ENCODE results near the gene NEK1. TPM values are rescaled to one million over a fixed set of nuclear protein-coding genes. Genes with fewer than 3 reads are reported as not detected.

NEK1 gene
- total and polyA plus RNA-seq, 2 of the 8 experiments (the other 6 are each of a cell fraction or from before 2014, with no cell fraction given), result 3.9 to 11.7 TPM

DNA sequence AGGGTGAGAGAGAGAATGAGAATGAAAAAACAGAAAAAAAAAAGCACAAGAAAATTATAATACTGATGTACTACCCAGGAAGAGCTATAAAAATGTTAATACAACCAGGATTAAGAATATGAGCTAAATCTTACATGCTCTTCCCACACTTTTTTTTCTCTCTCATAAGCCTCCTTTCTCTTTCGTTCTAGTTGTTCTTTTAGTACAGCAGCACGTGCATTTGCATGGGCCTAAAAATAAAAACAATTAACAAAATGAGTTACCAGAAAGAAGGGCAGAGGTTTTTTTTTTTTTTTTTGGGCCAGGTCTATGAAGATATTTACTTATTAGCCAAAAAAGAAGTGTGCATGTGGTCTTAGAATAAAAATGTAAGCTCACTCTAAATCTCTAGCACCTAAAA is 105.5 kb downstream of the NEK1 start:
- H3K23ac ChIP-seq (ENCODE audit: insufficient read length), result no peak overlapping the region
- no peak overlapping the region for H3K4me3 ChIP-seq (ENCODE audit: extremely low read depth in 1 of 4, insufficient read depth in 2 of 4, low read depth in 3 of 4, low read length in 4 of 4)
- 88% methylated on average over 2 of the region's 2 CpGs; no CpG with 5 or more reads in 1 of the 2 experiments for WGBS, 2 experiments (ENCODE audit: extremely low coverage in 1 of 2, insufficient coverage in 1 of 2, insufficient read length in 1 of 2, insufficient replicate concordance in 2 of 2, low coverage in 1 of 2, low lambda C conversion rate in 2 of 2, missing lambda C conversion rate in 1 of 2)
- no peak overlapping the region for H2BK5ac ChIP-seq (ENCODE audit: low read depth, low read length)
- no peak overlapping the region for H3K27ac ChIP-seq (ENCODE audit: low read depth, low read length)
- H4K8ac ChIP-seq (ENCODE audit: extremely low read depth, insufficient read depth, low read length), result no peak overlapping the region
- no peak overlapping the region for H3K9ac ChIP-seq (replicated peaks in 1 of 4; ENCODE audit: extremely low read depth in 1 of 4, low read depth in 3 of 4, low read length in 3 of 4)
- H3K4me1 ChIP-seq (replicated peaks in 1 of 4; ENCODE audit: control insufficient read depth in 3 of 4, insufficient read depth in 4 of 4, low read length in 3 of 4), result no peaks in the 10 kb centered on the region
- H3K79me1 ChIP-seq (ENCODE audit: low read depth, low read length), result no peaks in the 10 kb centered on the region
- no peak overlapping the region for H3K4me2 ChIP-seq (ENCODE audit: insufficient read depth in 1 of 2, low read depth in 2 of 2, low read length in 2 of 2)
- H3K79me2 ChIP-seq (ENCODE audit: control insufficient read depth in 1 of 2, insufficient read depth in 2 of 2, low read length in 2 of 2), result no peaks in the 10 kb centered on the region
- no peaks in the 10 kb centered on the region for H3K9me3 ChIP-seq (ENCODE audit: insufficient read depth in 2 of 2, low read depth in 1 of 2, low read length in 1 of 2)
- H2AFZ ChIP-seq (ENCODE audit: low read length), result no peak overlapping the region
- H2BK15ac ChIP-seq (ENCODE audit: low read length), result no peak overlapping the region
- no peak overlapping the region for H4K5ac ChIP-seq (ENCODE audit: insufficient read length, low read depth, low read length)
- H2BK20ac ChIP-seq (ENCODE audit: low read length), result no peak overlapping the region
- H2BK12ac ChIP-seq (ENCODE audit: low read depth, low read length), result no peak overlapping the region
- no peak overlapping the region for H2BK120ac ChIP-seq (replicated peaks; ENCODE audit: low read depth, low read length)
- H4K20me1 ChIP-seq (replicated peaks in 1 of 2; ENCODE audit: control insufficient read depth in 1 of 2, insufficient read depth in 2 of 2, low read length in 2 of 2), result no peaks in the 10 kb centered on the region
- peaks cover 0 to 7% (median 0%) of the 10 kb centered on the region in 4 experiments; a peak in 1 of 8 replicates for H3K36me3 ChIP-seq (ENCODE audit: control insufficient read depth in 2 of 4, insufficient read depth in 4 of 4, low read length in 3 of 4)
- no peak overlapping the region for H3K56ac ChIP-seq (replicated peaks; ENCODE audit: insufficient read length, low read depth, low read length)
- TF ChIP-seq BRCA1 (IDR thresholded peaks at IDR 0.05; ENCODE audit: low read depth, low read length) (no peak), TAF7 (optimal IDR thresholded peaks at IDR 0.05; ENCODE audit: borderline replicate concordance, low read depth, low read length) (no peak), HDAC2 (IDR thresholded peaks at IDR 0.05; ENCODE audit: borderline replicate concordance in 1 of 2, low read depth in 2 of 2, low read length in 2 of 2) (no peak), NANOG (IDR thresholded peaks at IDR 0.05; ENCODE audit: insufficient read depth, low read depth, low read length, poor library complexity, severe bottlenecking) (no peak), USF2 (IDR thresholded peaks at IDR 0.05; ENCODE audit: low read length) (no peak), CBX5 (IDR thresholded peaks at IDR 0.05; ENCODE audit: low read depth, low read length) (no peak), JUN (IDR thresholded peaks at IDR 0.05; ENCODE audit: low read depth, low read length) (no peak), RFX5 (IDR thresholded peaks at IDR 0.05; ENCODE audit: borderline replicate concordance, low read depth, low read length) (no peak), CHD1 (IDR thresholded peaks at IDR 0.05; ENCODE audit: low read depth, low read length) (no peak), EGR1 (IDR thresholded peaks at IDR 0.05; ENCODE audit: borderline replicate concordance, low read depth, low read length) (no peak), BACH1 (IDR thresholded peaks at IDR 0.05; ENCODE audit: low read length) (no peak)
- TF ChIP-seq, protein P1, sequence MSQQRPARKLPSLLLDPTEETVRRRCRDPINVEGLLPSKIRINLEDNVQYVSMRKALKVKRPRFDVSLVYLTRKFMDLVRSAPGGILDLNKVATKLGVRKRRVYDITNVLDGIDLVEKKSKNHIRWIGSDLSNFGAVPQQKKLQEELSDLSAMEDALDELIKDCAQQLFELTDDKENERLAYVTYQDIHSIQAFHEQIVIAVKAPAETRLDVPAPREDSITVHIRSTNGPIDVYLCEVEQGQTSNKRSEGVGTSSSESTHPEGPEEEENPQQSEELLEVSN (IDR thresholded peaks at IDR 0.05), result no peak
- peaks cover 3% of the 10 kb centered on the region; the same call in 1 of the 2 replicates for H3K23me2 ChIP-seq (ENCODE audit: low read depth, low read length)
- H3K14ac ChIP-seq (ENCODE audit: insufficient read length), result no peak overlapping the region
- H3K4ac ChIP-seq (replicated peaks; ENCODE audit: insufficient read length, low read depth, low read length), result no peak overlapping the region
- FAIRE-seq (no peak), DNase-seq (ENCODE audit: low read depth in 1 of 2, low spot score in 2 of 2) (no peak)
- no peak overlapping the region for H3K18ac ChIP-seq (ENCODE audit: extremely low read depth, low read length)
- H4K91ac ChIP-seq (replicated peaks; ENCODE audit: insufficient read length, low read length), result no peak overlapping the region
- H2AK5ac ChIP-seq (ENCODE audit: low read depth, low read length), result no peak overlapping the region
- ChIA-PET CTCF (ENCODE audit: partially characterized antibody) (no interaction called here), POLR2A (ENCODE audit: partially characterized antibody) (no interaction called here)
- no peaks in the 10 kb centered on the region for H3K27me3 ChIP-seq (replicated peaks in 1 of 4; ENCODE audit: control insufficient read depth in 3 of 4, extremely low read depth in 1 of 4, insufficient read depth in 3 of 4, low read length in 3 of 4)
